Measurements from ENCODE around the gene CEMP1. TPM values are rescaled to one million over a fixed set of nuclear protein-coding genes. Genes with fewer than 3 reads are reported as not detected.

CEMP1 gene
- total and polyA plus RNA-seq, 5 donors, result 0.27 TPM; not detected in 4

GRCh38 chr16:2528161-2529060 is 2.8 kb downstream of the CEMP1 start:
- intact Hi-C loops (cut with DNase I), result no loop called here
- DNase-seq, result peak in 2 of 3 donors; percentile 58 to 63
- Histone ChIP-seq H3K9me3 (ENCODE audit: control insufficient read depth, low read length) (no peaks in the 10 kb centered on the region), H3K27ac (ENCODE audit: low read length) (no peak overlapping the region), H3K27me3 (ENCODE audit: control insufficient read depth, insufficient read depth) (no peaks in the 10 kb centered on the region), H3K4me3 (ENCODE audit: low read length) (no peak overlapping the region), H3K4me1 (ENCODE audit: control insufficient read depth, insufficient read depth, low read length) (no peaks in the 10 kb centered on the region)
- 94% methylated on average over 36 of the region's 36 CpGs for WGBS
- ATAC-seq, result no peak

GRCh38 chr16:2527784-2528100 is 3.5 kb downstream of the CEMP1 start:
- ATAC-seq (no peak), DNase-seq (peak in 2 of 3 donors; percentile 48 to 71)
- no peak overlapping the region for H3K27ac ChIP-seq (ENCODE audit: low read length)
- no peaks in the 10 kb centered on the region for H3K9me3 ChIP-seq (ENCODE audit: control insufficient read depth, low read length)
- WGBS, result 96% methylated on average over 24 of the region's 24 CpGs
- intact Hi-C loops (cut with DNase I), result no loop called here
- no peak overlapping the region for H3K4me3 ChIP-seq (ENCODE audit: low read length)
- H3K4me1 ChIP-seq (ENCODE audit: control insufficient read depth, insufficient read depth, low read length), result no peaks in the 10 kb centered on the region
- H3K27me3 ChIP-seq (ENCODE audit: control insufficient read depth, insufficient read depth), result no peaks in the 10 kb centered on the region

GRCh38 chr16:2527071-2527783 is 4.0 kb downstream of the CEMP1 start:
- Histone ChIP-seq H3K27ac (ENCODE audit: low read length) (no peak overlapping the region), H3K27me3 (ENCODE audit: control insufficient read depth, insufficient read depth) (no peaks in the 10 kb centered on the region), H3K4me1 (ENCODE audit: control insufficient read depth, insufficient read depth, low read length) (no peaks in the 10 kb centered on the region), H3K4me3 (ENCODE audit: low read length) (no peak overlapping the region), H3K9me3 (ENCODE audit: control insufficient read depth, low read length) (no peaks in the 10 kb centered on the region)
- DNase-seq (peak in 2 of 3 donors; percentile 51 to 55), ATAC-seq (no peak)
- WGBS, result 91% methylated on average over 12 of the region's 12 CpGs
- intact Hi-C loops (cut with DNase I), result no loop called here

- H3K27me3 ChIP-seq (ENCODE audit: control insufficient read depth, insufficient read depth), result no peaks in the 10 kb centered on the region
- no peaks in the 10 kb centered on the region for H3K4me1 ChIP-seq (ENCODE audit: control insufficient read depth, insufficient read depth, low read length)
- no peak overlapping the region for H3K4me3 ChIP-seq (ENCODE audit: low read length)
- H3K9me3 ChIP-seq (ENCODE audit: control insufficient read depth, low read length), result no peaks in the 10 kb centered on the region
- ATAC-seq (no peak), DNase-seq (peak in 2 of 3 donors; percentile 37 to 57)
- H3K27ac ChIP-seq (ENCODE audit: low read length), result no peak overlapping the region
- 84% methylated on average over 8 of the region's 8 CpGs for WGBS
- intact Hi-C loops (cut with DNase I), result no loop called here
Observed at GRCh38 chr16:2526135-2526534, 5.1 kb downstream of the CEMP1 start.

- DNase-seq, result peak in 1 of 3 donors; percentile 25
- no peak overlapping the region for H3K4me3 ChIP-seq (ENCODE audit: low read length)
- no peaks in the 10 kb centered on the region for H3K27me3 ChIP-seq (ENCODE audit: control insufficient read depth, insufficient read depth)
- ATAC-seq, result no peak
- no peaks in the 10 kb centered on the region for H3K4me1 ChIP-seq (ENCODE audit: control insufficient read depth, insufficient read depth, low read length)
- no peak overlapping the region for H3K27ac ChIP-seq (ENCODE audit: low read length)
- intact Hi-C loops (cut with DNase I), result no loop called here
- WGBS, result 92% methylated on average over 9 of the region's 9 CpGs
- no peaks in the 10 kb centered on the region for H3K9me3 ChIP-seq (ENCODE audit: control insufficient read depth, low read length)
Observed at GRCh38 chr16:2524339-2524938, 6.8 kb downstream of the CEMP1 start.

GRCh38 chr16:2523801-2524231 is 7.4 kb downstream of the CEMP1 start:
- ATAC-seq (no peak), DNase-seq (peak in 1 of 3 donors; percentile 31)
- H3K27me3 ChIP-seq (ENCODE audit: control insufficient read depth, insufficient read depth), result no peaks in the 10 kb centered on the region
- 87% methylated on average over 6 of the region's 6 CpGs for WGBS
- H3K4me3 ChIP-seq (ENCODE audit: low read length), result no peak overlapping the region
- intact Hi-C loops (cut with DNase I), result no loop called here
- H3K27ac ChIP-seq (ENCODE audit: low read length), result no peak overlapping the region
- no peaks in the 10 kb centered on the region for H3K9me3 ChIP-seq (ENCODE audit: control insufficient read depth, low read length)
- peaks cover 2% of the 10 kb centered on the region for H3K4me1 ChIP-seq (ENCODE audit: control insufficient read depth, insufficient read depth, low read length)

GRCh38 chr16:2520784-2521531 is 10.2 kb downstream of the CEMP1 start:
- Histone ChIP-seq H3K27me3 (ENCODE audit: control insufficient read depth, insufficient read depth) (no peaks in the 10 kb centered on the region), H3K4me3 (ENCODE audit: low read length) (peak overlapping the region; percentile 73), H3K9me3 (ENCODE audit: control insufficient read depth, low read length) (no peaks in the 10 kb centered on the region), H3K4me1 (ENCODE audit: control insufficient read depth, insufficient read depth, low read length) (peaks cover 12% of the 10 kb centered on the region), H3K27ac (ENCODE audit: low read length) (peak overlapping the region; percentile 7)
- WGBS, result 18% methylated on average over 41 of the region's 41 CpGs
- intact Hi-C loops (cut with DNase I), result no loop called here
- ATAC-seq (no peak), DNase-seq (peak in 2 of 3 donors; percentile 75 to 76)

- ATAC-seq (peak; percentile 81 to 83), DNase-seq (peak; percentile 93 to 98 (median 97))
- Histone ChIP-seq H3K27me3 (ENCODE audit: control insufficient read depth, insufficient read depth) (no peaks in the 10 kb centered on the region), H3K4me1 (ENCODE audit: control insufficient read depth, insufficient read depth, low read length) (peaks cover 19% of the 10 kb centered on the region), H3K9me3 (ENCODE audit: control insufficient read depth, low read length) (no peaks in the 10 kb centered on the region), H3K4me3 (ENCODE audit: low read length) (peak within 1 kb of the TSS; percentile 73), H3K27ac (ENCODE audit: low read length) (peak within 1 kb of the TSS; percentile 75)
- under 1% methylated on average over 83 of the region's 83 CpGs for WGBS
- intact Hi-C loops (cut with DNase I), result no loop called here
Observed at GRCh38 chr16:2520097-2520783, 11.0 kb downstream of the CEMP1 start, which contains the start of gene AMDHD2. TSS of gene AMDHD2 (plus strand) at chr16:2520371. CDS start at chr16:2520459, 88 bp downstream.

GRCh38 chr16:2519711-2520080 is 11.5 kb downstream of the CEMP1 start:
- Histone ChIP-seq H3K4me3 (ENCODE audit: low read length) (peak overlapping the region; percentile 26), H3K27ac (ENCODE audit: low read length) (peak overlapping the region; percentile 62), H3K27me3 (ENCODE audit: control insufficient read depth, insufficient read depth) (no peaks in the 10 kb centered on the region), H3K9me3 (ENCODE audit: control insufficient read depth, low read length) (no peaks in the 10 kb centered on the region), H3K4me1 (ENCODE audit: control insufficient read depth, insufficient read depth, low read length) (peaks cover 22% of the 10 kb centered on the region)
- peak; percentile 3 to 28 for ATAC-seq
- WGBS, result 38% methylated on average over 22 of the region's 22 CpGs
- intact Hi-C loops (cut with DNase I), result loop anchor here in 1 of 4 donors (5.0 kb wide), 1 partner anchor 297 kb away; the partner anchor contains the start of gene E4F1
- DNase-seq, result peak in 2 of 3 donors; percentile 38 to 80
